Hematopoietic multipotent progenitor cell treated with erythropoietin and hydrocortisone succinate and interleukin-3 and kit ligand, for 4 days (in vitro differentiated cells): ENCODE data around the gene HABP4.

Source experiments
- DNase-seq: peaks from one replicate; pipeline ENCODE4 v3.0.0-alpha.2; 2015

Gene HABP4

DNA sequence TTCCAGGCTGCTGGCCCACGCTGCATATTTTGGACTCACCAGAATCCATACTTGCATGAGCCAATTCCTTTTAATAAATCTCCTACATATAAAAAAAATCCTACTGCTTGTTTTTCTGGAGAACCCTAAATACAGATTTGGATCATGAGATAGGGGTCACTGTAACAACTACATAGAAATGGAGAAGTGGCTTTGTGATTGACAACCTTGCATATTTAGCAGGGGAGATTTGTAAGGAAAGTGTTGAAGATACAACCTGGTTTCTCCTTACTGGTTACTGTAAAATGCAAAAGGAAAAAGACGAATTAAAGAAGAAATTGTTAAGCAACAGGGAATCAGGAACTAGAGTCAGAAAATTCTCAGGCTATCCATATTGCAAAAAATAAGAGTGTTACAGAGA is 74.8 kb downstream of the HABP4 start:
- peak; percentile 13 for DNase-seq

DNA sequence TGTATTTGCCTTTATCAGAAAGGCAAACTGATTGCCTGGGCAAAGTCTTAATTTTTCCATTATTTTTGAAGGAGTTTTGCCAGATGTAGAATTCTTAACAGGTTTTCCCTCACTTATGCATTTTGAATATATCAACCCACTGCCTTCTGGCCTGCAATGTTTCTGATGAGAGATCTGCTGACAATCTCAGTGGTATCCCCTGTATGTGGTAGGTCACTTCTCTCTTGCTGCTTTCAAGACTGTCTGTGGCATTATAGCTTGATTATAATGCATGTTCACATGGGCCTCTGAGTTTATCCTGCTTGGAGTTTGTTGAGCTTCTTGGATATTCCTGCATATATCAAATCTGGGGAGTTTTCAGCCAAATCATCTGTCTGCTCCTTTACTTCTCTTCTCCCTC is 82.2 kb downstream of the HABP4 start:
- no peak for DNase-seq

DNA sequence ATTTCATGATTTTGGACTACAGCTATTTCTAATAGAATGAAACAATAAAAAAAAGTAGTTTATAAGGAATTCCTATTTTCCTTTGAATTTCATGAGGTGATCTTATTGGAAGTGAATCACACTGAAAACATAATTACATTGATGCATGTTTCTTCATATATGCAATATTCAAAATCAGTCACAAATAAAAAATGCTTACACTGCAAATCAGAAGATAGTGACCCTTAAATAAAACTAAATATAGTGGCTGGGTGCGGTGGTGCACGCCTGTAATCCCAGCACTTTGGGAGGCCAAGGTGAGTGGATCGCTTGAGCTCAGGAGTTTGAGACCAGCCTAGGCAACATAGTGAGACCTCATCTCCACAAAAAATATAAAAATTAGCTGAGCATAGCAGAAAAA is 90.1 kb downstream of the HABP4 start:
- DNase-seq: no peak
